ENCODE results near the gene CCDC142.
A peak's percentile ranks its signal among the peaks of the same experiment; 100 is the strongest.
"Not testable (repeated sequence)": the region's sequence is repeated elsewhere in the genome, so short reads cannot be mapped to it uniquely, and the experiment has no call there.

The CCDC142 gene

GRCh38 chr2:74454654-74455511 is 27.9 kb downstream of the CCDC142 start, which contains the start of gene INO80B:
Gene INO80B (plus strand): TSS chr2:74455087. CDS start chr2:74455117, 30 bp downstream.
- H3K4me3 ChIP-seq (ENCODE audit: low read length) = peak within 1 kb of the TSS; percentile 63
- peak; percentile 99 for DNase-seq (ENCODE audit: low read depth, low spot score)

- no peak overlapping the region for H3K4me3 ChIP-seq (ENCODE audit: low read length)
- DNase-seq (ENCODE audit: low read depth, low spot score) = no peak
Observed at GRCh38 chr2:74450570-74451190, 32.1 kb downstream of the CCDC142 start.

- H3K4me3 ChIP-seq (ENCODE audit: low read length) = no peak overlapping the region
- DNase-seq (ENCODE audit: low read depth, low spot score) = no peak
Observed at GRCh38 chr2:74448771-74449170, 34.0 kb downstream of the CCDC142 start.

GRCh38 chr2:74447230-74447999 is 35.4 kb downstream of the CCDC142 start:
- DNase-seq (ENCODE audit: low read depth, low spot score) = no peak
- no peak overlapping the region for H3K4me3 ChIP-seq (ENCODE audit: low read length)

- DNase-seq (ENCODE audit: low read depth, low spot score) = no peak
- H3K4me3 ChIP-seq (ENCODE audit: low read length) = no peak overlapping the region
Observed at GRCh38 chr2:74444498-74445318, 38.1 kb downstream of the CCDC142 start.

GRCh38 chr2:74442483-74443297 is 40.1 kb downstream of the CCDC142 start:
- DNase-seq (ENCODE audit: low read depth, low spot score); H3K4me3 ChIP-seq (ENCODE audit: low read length): not testable (repeated sequence)

- DNase-seq (ENCODE audit: low read depth, low spot score) = no peak
- no peak within 1 kb of the TSS for H3K4me3 ChIP-seq (ENCODE audit: low read length)
Observed at GRCh38 chr2:74441690-74442482, 40.9 kb downstream of the CCDC142 start, which contains the start of gene RTKN. Gene RTKN (minus strand): TSS chr2:74441937. CDS start chr2:74441816, 121 bp downstream.

- H3K4me3 ChIP-seq (ENCODE audit: low read length) = no peak overlapping the region
- DNase-seq (ENCODE audit: low read depth, low spot score) = no peak
Observed at GRCh38 chr2:74441170-74441689, 41.6 kb downstream of the CCDC142 start.

- H3K4me3 ChIP-seq (ENCODE audit: low read length) = peak overlapping the region; percentile 20
- DNase-seq (ENCODE audit: low read depth, low spot score) = no peak
Observed at GRCh38 chr2:74440378-74441169, 42.2 kb downstream of the CCDC142 start.

- no peak for DNase-seq (ENCODE audit: low read depth, low spot score)
- peak overlapping the region; percentile 20 for H3K4me3 ChIP-seq (ENCODE audit: low read length)
Observed at GRCh38 chr2:74439803-74440377, 42.9 kb downstream of the CCDC142 start.

- H3K4me3 ChIP-seq (ENCODE audit: low read length) = no peak overlapping the region
- no peak for DNase-seq (ENCODE audit: low read depth, low spot score)
Observed at GRCh38 chr2:74439373-74439772, 43.4 kb downstream of the CCDC142 start.

GRCh38 chr2:74438248-74438647 is 44.5 kb downstream of the CCDC142 start:
- DNase-seq (ENCODE audit: low read depth, low spot score) = no peak
- H3K4me3 ChIP-seq (ENCODE audit: low read length) = no peak overlapping the region

- DNase-seq (ENCODE audit: low read depth, low spot score) = no peak
- H3K4me3 ChIP-seq (ENCODE audit: low read length) = no peak overlapping the region
Observed at GRCh38 chr2:74436848-74437695, 45.7 kb downstream of the CCDC142 start.

- no peak for DNase-seq (ENCODE audit: low read depth, low spot score)
- no peak overlapping the region for H3K4me3 ChIP-seq (ENCODE audit: low read length)
Observed at GRCh38 chr2:74436111-74436805, 46.5 kb downstream of the CCDC142 start.

GRCh38 chr2:74430502-74430901 is 52.3 kb downstream of the CCDC142 start:
- DNase-seq (ENCODE audit: low read depth, low spot score) = no peak
- no peak overlapping the region for H3K4me3 ChIP-seq (ENCODE audit: low read length)
